ENCODE results near the gene WWTR1. TPM values are rescaled to one million over a fixed set of nuclear protein-coding genes. Genes with fewer than 3 reads are reported as not detected.

The WWTR1 gene
- polyA plus RNA-seq, 1 donor (not counting 4 experiments of a cell fraction or from before 2014, with no cell fraction given) = 77.3 TPM

DNA sequence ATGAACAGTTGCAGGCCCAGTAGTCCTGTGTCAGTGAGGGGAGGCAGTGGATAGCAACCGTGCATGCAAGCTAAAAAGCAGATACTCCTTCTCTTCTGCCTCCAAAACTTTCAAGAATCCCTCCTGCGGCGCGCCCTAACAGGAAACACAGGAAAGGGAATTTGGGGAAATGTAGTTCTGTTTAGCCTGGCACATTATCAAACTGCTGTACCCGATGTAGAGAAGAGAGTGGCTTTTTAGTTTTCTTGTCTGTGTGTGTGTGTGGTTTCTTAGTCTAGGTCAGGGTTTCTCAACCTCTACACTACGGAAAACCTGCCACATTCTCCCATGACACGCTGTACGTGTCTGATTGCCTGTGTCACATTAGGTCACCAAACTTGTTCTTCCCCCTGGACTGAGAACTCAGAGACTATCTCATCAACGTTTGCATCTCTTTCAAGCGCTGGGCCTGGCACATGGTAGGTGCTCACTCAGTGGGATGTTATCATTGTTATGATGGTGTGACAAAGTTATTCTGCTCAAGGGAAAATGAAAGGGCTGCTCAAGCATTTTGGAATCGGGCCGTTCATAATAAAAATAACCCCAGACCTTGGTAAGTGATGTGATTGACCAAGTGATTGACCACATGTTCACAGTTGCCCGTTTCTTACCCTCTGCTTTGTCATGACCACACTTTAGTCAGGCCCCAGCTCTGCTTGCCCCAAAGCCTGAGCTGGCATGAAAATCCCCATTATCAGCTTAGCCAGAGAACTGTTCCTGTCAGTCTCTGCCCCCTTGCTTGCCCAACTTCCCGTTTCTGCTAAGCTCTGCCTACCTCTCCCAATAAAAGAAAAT, 150.1 kb downstream of the WWTR1 start:
- no peak overlapping the region for H3K27ac ChIP-seq (ENCODE audit: control insufficient read depth, insufficient read depth, low read length)
- no peaks in the 10 kb centered on the region for H3K27me3 ChIP-seq (ENCODE audit: control insufficient read depth, extremely low read depth, insufficient read depth, low read length)
- dilution Hi-C loops (cut with MboI; ENCODE audit: extremely low pct_ligation_motif_present, low sequenced_read_pairs) = no loop called here
- H3K4me2 ChIP-seq (ENCODE audit: control insufficient read depth, extremely low read depth, insufficient read depth, low read depth, low read length) = no peak overlapping the region
- no peaks in the 10 kb centered on the region for H3K36me3 ChIP-seq (ENCODE audit: control insufficient read depth in 2 of 2, extremely low read depth in 1 of 2, insufficient read depth in 2 of 2, low read length in 2 of 2)
- DNase-seq (ENCODE audit: low read depth, low spot score) (no peak), FAIRE-seq (no peak)
- H3K9me1 ChIP-seq (ENCODE audit: control insufficient read depth, extremely low read depth, insufficient read depth, low read length) = no peaks in the 10 kb centered on the region
- no peak overlapping the region for H3K4me3 ChIP-seq (ENCODE audit: control insufficient read depth in 2 of 3, extremely low read depth in 1 of 3, insufficient read depth in 2 of 3, low read depth in 1 of 3, low read length in 3 of 3)
- H3K9me3 ChIP-seq (ENCODE audit: control insufficient read depth, low read depth, low read length) = no peaks in the 10 kb centered on the region
- peak overlapping the region; percentile 51 for H2AFZ ChIP-seq (ENCODE audit: control insufficient read depth, low read length)
- H4K20me1 ChIP-seq (ENCODE audit: control insufficient read depth, extremely low read depth, insufficient read depth, low read length) = no peaks in the 10 kb centered on the region
- H3K4me1 ChIP-seq (ENCODE audit: control insufficient read depth, extremely low read depth, insufficient read depth, low read length) = no peaks in the 10 kb centered on the region
- H3K9ac ChIP-seq (ENCODE audit: control insufficient read depth, extremely low read depth, insufficient read depth, low read length) = no peak overlapping the region
- TF ChIP-seq CTCF (optimal IDR thresholded peaks at IDR 0.05 in 1 of 3, IDR thresholded peaks at IDR 0.05 in 1 of 3, conservative IDR thresholded peaks at IDR 0.05 in 1 of 3; ENCODE audit: extremely low read depth in 1 of 3, insufficient read depth in 2 of 3, low read length in 3 of 3) (no peak), EZH2 (IDR thresholded peaks at IDR 0.05; ENCODE audit: low read length) (no peak)
- H3K79me2 ChIP-seq (ENCODE audit: control insufficient read depth, insufficient read depth, low read length) = no peaks in the 10 kb centered on the region

DNA sequence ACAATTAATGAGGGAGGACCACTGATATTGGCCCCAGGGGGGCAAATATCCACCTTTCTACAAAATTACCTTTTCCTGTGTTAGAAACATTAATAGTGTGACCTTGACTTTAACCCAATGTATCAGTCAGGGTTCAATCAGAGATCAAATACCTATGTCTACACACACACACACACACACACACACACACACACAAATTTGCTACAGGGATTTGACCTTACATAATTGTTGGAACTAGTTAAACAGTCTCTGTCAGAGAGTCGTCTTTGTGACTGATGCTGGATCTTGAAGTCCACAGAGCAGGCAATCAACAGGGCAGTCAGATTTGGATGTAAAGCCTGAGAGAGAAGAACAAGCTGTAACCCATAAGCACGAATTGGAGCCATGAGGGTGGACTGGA, 150.9 kb downstream of the WWTR1 start:
- no peak for FAIRE-seq

More for the DNA sequence above, 150.9 kb downstream of the WWTR1 start:
- Histone ChIP-seq H3K27me3 (ENCODE audit: control insufficient read depth, extremely low read depth, insufficient read depth, low read length) (no peaks in the 10 kb centered on the region), H3K9me3 (ENCODE audit: control insufficient read depth, low read depth, low read length) (no peaks in the 10 kb centered on the region), H3K36me3 (ENCODE audit: control insufficient read depth in 2 of 2, extremely low read depth in 1 of 2, insufficient read depth in 2 of 2, low read length in 2 of 2) (no peaks in the 10 kb centered on the region), H3K9ac (ENCODE audit: control insufficient read depth, extremely low read depth, insufficient read depth, low read length) (no peak overlapping the region), H3K4me2 (ENCODE audit: control insufficient read depth, extremely low read depth, insufficient read depth, low read depth, low read length) (no peak overlapping the region), H3K79me2 (ENCODE audit: control insufficient read depth, insufficient read depth, low read length) (no peaks in the 10 kb centered on the region), H3K4me3 (ENCODE audit: control insufficient read depth in 2 of 3, extremely low read depth in 1 of 3, insufficient read depth in 2 of 3, low read depth in 1 of 3, low read length in 3 of 3) (no peak overlapping the region), H2AFZ (ENCODE audit: control insufficient read depth, low read length) (no peak overlapping the region), H3K4me1 (ENCODE audit: control insufficient read depth, extremely low read depth, insufficient read depth, low read length) (no peaks in the 10 kb centered on the region), H3K9me1 (ENCODE audit: control insufficient read depth, extremely low read depth, insufficient read depth, low read length) (no peaks in the 10 kb centered on the region), H3K27ac (ENCODE audit: control insufficient read depth, insufficient read depth, low read length) (no peak overlapping the region), H4K20me1 (ENCODE audit: control insufficient read depth, extremely low read depth, insufficient read depth, low read length) (no peaks in the 10 kb centered on the region)
- dilution Hi-C loops (cut with MboI; ENCODE audit: extremely low pct_ligation_motif_present, low sequenced_read_pairs) = no loop called here
- no peak for DNase-seq (ENCODE audit: low read depth, low spot score)
- no peak for TF ChIP-seq CTCF (optimal IDR thresholded peaks at IDR 0.05 in 1 of 3, IDR thresholded peaks at IDR 0.05 in 1 of 3, conservative IDR thresholded peaks at IDR 0.05 in 1 of 3; ENCODE audit: extremely low read depth in 1 of 3, insufficient read depth in 2 of 3, low read length in 3 of 3)
- no peak for TF ChIP-seq EZH2 (IDR thresholded peaks at IDR 0.05; ENCODE audit: low read length)
